GM21447 (cell line): ENCODE measurements around the gene SIL1.
"Not testable (repeated sequence)": the region's sequence is repeated elsewhere in the genome, so short reads cannot be mapped to it uniquely, and the experiment has no call there.

Experiments used
- ATAC-seq: cut with Tn5 transposase; IDR thresholded peaks from one replicate; pipeline ENCODE4 v1.9.1; 2021; ENCODE audit not compliant: unreplicated experiment

Gene SIL1

DNA sequence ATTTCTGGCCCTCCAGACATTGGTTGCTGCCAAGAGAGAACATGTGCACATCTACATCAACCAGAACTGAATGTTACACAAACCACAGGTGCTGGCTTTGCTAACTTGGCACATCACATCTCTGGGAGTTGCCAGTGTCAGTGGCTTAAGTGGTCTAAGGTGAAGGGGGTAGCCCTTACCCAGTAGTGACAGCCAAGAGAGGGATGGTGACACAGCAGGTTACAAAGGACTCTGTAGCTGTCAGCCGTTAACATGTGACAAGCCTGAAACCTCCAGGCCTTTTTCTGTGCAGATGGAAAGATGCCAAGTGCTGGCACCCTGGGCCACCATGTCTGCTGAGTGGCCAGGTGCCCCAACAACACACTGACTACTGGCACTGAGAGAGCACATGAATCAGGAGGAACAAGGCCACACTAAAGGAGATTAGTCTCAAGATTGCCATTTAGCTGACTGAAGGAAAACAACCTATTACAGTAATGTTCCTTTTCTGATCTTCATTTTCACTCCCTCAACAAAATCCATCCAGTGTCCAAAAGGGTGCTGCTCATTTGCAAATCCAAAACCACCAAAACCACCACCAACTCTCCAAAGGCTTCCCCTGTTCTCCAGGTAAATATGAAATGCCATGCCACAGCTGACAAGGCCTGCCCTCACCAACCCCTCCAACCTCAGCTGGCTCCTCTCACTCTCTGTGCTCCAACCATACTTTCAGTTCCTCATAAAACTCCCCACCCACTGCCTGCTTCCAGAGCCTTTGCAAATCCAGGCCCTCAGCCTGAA, 20.2 kb downstream of the SIL1 start:
- ATAC-seq: peak; percentile 65

DNA sequence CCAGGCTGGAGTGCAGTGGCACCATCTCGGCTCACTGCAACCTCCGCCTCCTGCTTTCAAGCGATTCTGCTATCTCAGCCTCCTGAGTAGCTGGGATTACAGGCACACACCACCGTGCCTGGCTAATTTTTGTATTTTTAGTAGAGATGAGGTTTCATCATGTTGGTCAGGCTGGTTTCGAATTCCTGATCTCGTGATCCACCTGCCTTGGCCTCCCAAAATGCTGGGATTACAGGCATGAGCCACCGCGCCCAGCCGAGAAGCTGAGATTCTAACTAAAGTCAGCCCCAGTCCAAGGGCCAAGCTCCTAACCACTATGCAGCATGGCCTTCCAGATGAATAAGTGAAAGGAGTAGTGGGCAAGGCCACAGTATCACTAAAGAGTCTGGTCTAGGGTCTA, 20.9 kb downstream of the SIL1 start:
- not testable (repeated sequence) for ATAC-seq

DNA sequence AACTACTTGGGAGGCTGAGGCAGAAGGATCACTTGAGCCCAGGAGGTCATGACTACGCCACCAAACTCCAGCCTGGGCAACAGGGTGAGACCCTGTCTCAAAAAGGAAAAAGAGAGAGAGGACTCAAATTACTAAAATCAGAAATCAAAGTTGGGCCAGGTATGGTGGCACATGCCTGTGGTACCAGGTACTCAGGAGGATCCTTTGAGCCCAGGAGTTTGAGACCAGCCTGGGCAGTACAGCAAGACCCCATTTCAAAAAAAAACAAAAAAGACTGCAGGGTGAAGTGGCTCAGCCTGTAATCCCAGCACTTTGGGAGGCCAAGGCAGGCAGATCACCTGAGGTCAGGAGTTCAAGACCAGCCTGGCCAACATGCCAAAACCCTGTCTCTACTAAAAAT, 23.8 kb downstream of the SIL1 start:
- ATAC-seq: not testable (repeated sequence)

DNA sequence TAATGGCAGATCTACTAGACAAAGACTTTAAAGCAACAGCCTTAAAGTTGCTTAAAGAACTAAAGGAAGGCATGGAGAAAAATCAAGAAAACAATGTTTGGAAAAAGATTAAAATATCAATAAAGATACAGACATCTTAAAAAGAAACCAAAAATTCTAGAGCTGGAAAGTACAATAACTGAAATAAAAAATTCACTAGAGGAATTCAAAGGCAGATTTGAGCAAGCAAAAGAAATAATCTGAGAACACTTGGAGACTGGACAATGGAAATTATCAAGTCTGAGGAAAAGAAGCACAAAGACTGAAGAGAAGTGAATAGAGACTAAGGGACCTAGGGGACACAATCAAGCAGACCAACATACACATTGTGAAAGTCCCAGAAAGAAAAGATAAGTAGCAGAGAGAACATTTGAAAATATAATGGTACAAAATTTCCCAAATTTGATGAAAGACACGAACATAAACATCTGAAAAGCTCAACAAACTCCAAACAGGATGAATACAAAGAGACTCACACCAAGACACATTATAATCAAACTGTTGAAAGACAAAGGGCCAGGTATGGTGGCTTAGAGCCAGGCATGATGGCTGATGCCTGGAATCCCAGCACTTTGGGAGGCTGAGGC, 26.3 kb downstream of the SIL1 start:
- no peak for ATAC-seq

DNA sequence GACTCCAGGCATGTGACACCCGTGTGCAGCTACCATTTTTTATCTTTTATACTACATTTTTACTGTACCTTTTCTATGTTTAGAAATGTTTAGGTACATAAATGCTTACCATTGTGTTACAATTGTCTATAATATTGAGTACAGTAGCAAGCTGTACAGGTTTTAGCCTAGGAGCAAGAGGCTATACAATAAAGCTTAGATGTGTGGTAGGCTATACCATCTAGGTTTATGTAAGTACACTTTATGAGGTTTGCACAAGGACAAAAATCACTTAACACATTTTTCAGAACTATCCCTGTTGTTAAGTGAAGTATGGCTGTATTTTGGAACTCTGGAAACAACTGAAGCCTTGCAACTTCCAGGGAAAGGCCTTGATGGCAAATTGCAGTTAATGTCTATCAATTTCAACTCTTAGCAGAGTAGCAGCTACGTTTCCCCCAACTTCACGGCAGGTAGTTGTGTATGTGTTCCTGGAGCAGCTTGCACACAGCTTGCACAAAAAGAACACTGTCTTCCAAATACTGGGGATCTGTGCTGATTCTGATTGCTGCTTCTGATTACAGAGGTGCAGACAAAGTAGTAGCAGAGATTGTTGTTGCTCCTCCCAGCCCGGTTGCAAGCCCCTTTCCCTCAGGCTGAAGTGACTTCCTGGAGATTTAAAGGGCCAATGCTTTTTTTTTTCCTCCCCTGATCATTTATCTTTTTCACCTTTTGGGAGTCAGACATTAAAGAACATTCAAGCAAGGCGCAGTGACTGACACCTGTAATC, 30.0 kb downstream of the SIL1 start:
- no peak for ATAC-seq

DNA sequence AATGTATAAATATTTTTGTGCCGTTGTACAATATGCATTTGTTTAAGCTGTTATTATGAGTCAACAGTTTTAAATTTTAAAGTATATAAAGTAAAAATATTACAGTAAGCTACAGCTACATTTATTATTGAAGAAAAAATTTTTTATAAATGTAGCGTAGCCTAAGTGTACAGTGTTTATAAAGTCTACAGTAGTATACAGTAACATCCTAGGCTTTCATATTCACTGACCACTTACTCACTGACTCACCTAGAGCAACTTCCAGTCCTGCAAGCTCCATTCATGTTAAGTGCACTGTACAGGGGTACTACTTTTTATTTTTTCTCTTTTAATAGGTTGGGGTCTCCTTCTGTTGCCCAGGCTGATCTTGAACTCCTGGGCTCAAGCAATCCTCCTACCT, 30.6 kb downstream of the SIL1 start:
- ATAC-seq: no peak

DNA sequence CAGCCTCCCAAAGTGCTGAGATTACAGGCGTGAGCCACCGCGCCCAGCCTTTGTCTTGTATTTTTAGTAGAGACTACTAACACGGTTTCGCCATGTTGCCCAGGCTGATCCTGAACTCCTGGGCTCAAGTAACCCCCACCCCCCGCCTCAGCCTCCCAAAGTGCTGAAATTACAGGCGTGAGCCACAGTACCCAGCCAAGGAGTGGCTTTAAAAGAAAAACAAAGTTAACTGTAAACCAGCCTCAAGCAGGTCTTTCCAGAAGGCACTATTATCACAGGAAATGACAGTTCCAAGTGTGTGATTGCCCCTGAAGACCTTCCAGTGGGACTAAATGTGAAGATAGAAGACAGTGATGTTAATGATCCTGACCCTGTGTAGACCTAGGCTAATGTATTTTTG, 31.1 kb downstream of the SIL1 start:
- ATAC-seq: no peak

DNA sequence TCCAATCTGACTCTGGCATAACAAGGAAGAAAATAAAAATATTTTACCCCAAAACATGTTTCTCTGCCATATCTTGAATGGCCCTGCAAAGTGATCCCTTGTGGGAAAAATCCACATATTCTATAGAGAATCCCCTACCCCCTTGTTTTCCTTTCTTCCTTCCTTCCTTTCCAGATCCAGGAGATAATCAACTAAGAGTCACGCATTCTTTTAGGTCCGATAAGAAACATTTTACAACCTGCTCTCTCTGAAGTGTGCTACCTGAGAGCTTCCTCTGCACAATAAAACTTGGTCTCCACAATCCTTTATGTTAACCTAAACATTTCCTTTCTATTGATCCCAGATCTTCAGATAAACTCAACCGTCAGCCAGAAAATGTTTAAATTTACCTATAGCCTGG, 33.3 kb downstream of the SIL1 start:
- not testable (repeated sequence) for ATAC-seq

DNA sequence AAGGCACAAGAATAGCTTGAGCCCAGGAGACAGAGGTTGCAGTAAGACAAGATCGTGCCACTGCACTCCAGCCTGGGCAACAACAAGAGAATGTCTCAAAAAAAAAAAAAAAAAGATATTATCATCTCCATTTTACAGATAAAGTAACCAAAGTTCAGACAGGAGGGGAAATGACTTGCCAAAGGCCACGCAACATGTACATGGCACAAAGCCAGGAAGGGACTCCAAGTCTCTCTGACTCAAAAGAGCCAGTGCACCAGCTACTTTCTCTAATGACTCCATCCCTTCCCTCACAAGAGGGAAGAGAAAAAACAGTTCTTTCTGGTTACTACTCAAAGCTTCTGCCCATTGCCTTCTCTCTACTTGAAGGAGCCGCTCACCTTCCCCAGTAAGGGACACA, 34.1 kb downstream of the SIL1 start:
- no peak for ATAC-seq

DNA sequence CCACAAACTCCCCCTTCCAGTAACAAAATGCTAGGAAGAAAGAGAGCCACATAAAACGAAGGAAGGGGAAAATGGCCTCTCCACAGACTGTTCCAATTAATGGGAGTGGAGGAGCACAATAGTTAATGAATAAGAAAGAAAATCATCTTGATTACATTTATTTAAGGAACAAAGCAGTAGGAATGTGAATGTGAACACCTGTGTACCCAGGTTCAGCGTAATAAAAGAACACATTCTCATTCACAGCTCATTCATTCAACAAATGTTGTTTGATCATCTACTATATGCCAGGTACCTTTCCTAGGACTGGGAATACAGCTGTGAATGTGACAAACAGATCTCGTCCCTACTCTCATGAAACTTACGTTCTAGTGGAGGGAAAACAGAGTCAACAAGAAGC, 35.7 kb downstream of the SIL1 start:
- no peak for ATAC-seq

DNA sequence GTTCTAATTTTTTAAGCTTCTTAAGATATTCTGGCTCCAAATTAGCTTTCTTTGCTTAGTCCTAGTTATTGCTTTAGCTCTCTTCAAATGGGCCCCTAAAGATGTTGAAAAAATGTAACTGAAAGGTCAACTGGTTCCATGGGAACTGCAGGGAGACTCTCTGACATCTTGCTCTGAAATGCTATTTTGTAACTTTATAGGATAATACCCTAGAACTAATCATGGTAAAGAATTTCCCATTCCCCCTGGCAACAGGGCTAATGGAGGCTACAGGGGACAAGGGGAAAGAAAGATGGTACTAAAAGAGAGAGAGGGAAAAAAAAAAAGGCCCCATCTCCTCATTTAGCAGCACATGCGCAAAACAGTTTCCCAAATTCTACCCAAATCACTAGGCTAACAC, 39.4 kb downstream of the SIL1 start:
- ATAC-seq: no peak

DNA sequence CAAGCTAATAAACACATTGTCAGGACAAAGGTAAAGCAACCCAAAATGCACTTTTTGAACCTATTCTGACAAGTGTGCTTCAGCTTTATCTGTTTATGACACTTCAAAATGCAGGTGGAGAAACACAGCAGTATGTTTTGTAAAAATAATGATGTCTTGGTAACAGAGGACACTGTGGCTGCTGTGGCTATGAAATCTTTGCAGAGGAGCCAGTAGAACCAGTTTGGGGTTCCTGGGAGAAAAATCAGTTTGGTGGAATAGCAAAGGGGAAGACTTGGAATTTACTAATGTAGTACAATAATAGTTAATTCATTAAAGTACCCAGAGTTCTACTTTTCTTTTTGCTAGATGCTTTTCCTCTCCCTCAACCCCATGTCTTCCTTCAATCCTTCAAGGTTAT, 40.6 kb downstream of the SIL1 start:
- no peak for ATAC-seq

DNA sequence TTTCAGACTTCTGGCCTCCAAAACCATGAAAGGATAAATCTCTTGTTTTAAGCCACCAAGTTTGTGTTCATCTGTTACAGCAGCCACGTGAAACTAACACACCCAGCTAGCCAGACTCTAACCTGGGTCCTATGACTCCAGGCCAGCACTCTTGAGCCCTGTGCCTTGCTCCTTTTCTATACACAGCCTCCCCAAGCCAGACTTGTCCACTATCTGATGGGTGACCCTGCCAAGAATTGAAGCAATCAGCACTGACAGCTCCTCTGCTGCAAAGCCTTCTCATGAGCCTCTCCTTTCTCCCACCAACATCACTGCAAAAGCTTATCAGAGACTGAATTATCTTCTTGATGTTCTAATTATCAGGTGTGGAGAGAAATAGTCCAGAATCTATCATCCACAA, 41.4 kb downstream of the SIL1 start:
- no peak for ATAC-seq

DNA sequence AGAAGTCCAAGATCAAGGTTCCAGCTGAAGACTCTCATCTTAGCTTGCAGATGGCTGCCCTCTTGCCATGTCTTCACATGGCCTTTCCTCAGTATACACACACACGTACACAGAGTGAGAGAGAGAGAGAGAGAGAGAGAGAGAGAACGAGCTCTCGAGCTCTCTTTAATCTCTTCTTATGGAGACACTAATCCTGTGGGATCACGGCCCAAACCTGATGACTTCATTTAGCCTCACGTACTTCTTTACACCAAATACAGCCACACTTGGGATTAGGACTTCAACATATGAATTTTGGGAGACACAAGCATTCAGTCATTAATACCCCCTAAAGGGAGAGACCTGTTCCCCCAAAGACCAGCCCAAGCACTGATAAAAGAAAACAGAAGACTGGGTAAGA, 42.8 kb downstream of the SIL1 start:
- no peak for ATAC-seq

DNA sequence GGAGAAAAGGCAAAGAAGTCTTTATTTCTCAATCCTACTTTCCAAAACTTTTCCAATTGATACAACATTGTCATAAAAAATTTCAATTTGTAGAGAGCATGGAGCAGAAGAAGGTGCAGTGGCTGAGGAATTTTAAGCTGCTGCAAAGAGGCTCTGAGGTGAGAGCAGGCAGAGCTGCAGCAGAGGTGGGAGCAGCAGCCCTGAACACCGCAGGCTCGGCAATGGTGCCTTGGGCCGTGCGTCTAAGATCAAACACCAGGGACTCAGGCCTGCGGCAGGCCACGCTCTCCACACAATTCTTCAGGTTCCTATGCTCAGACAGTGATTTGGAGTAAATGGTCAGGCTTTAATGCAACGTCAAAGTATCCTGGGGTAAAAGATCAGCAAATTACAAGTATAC, 46.3 kb downstream of the SIL1 start:
- no peak for ATAC-seq

DNA sequence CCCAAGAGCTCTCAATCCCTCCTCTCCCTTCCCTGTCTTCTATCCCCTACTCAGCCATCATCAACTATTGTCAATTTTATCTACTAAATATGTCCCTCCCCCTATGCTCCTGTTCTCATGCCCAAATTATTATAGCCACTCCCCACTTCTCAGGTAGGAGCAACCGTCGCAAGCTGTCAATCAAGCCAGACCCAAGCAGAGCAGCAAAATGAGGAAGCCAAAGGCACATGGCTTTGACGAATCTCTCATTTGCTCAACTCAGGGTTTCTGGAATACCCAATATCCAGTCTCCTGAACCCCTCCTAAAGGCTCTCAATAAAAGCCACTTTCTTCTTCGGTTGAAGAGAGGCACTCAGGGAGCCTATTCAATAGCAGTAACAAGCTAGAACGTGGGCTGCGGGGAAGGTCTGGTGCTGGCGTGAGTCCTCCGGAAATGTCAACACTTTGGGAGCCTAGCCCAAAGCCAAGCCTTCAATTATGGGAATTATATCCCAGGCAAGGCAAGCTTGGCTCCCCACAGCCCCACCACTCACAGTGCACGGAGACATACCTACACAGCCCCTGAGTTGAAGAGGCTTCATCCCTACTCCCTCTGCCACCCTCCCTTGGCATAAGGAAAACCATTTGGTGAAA, 47.7 kb downstream of the SIL1 start:
- no peak for ATAC-seq

DNA sequence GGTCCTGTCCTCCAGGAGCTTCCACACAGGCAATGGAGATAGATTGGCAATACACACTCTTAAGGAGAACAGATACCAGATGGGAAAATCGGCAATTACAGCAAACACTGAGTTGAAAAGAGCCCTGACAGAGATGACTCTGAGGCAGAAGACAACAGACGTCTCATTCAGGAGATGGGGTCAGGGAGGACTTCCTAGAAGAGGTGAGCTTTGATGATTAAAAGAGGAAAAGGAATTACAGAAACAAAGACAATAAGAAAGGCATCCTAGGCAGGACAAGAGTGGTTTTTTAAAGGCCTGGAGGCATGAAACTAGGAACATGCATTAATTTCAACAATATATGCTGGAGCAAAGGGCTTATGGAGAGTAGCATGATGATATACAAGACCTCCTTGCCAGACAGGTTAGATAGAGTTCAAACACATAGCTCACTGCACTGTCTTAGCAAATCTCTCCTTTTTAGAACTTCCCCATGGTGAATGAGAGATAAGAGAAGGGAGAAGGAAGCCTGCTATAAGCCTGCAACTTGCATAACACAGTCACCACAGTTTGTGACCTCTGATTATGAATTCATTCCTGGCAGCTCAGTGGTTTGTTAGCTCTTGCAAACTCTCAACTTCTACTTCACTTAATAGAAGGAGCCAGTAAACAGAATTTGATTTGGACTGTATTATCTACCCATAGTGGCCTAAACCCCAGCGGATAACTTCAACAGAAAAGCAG, 48.5 kb downstream of the SIL1 start:
- ATAC-seq: no peak

DNA sequence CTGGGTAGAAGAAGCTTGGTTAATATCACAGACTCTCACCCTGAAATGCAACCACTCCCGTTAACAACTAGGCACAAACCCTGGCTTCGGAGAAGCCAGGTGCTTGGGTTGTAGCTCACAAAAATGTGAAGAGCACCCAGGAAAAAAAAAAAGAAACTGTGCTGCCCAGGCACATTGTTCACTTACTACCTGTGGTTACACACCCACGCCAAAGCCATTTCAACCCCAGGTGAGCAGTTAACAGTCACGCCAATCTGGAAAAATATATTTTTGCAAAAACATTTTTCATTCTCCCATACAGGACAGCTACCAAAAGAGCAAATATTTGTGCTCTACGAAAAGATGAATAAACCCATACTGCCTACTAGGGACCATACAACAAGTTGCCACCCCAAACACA, 49.2 kb downstream of the SIL1 start:
- no peak for ATAC-seq

DNA sequence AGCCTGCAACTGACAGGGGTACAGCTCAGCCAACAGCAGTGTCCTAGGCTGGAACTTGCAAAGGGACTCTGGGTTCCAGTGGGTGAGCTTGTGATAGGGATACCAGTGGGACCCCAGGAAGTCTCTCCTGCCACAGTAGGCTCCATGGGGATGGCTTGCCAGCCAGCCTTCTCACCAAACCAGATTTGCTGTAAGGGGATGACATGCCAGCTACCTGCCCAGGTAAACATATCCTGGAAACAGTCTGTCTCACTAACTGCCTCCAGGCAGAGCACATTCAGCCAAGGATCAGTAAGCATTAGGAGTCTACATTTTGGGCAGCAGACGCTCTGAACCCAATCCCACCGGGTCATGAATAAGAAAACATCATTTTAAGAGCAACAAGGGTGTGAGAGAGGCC, 49.9 kb downstream of the SIL1 start:
- ATAC-seq: no peak

DNA sequence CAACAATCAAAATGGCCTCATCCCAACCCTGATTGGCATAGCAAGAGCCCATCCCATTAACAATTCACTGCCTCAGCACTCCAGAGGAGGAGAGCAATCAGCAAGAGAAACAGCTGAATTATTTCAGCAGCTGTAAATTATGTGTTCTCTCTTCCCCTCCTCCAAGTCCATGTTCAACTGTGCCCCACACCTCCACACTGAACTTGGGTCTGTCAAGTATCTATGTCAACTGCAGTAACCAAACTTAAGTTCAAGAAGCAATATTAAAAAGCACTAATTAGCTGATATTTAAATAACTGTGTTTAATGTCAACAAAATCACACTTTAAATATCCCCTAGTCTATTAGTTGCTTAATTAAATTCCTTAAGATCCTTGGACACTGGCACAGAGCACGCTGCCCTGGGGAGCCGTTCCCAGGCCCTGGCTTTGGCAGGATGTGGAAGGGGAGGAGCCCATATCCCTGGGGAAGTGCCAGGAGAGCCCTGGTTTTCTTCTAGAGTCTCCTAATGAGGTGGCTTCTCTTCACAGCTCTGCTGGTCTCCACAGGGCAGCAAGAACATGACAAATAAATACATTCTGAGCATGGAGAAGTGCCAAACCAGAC, 50.6 kb downstream of the SIL1 start:
- no peak for ATAC-seq
